Cardiac muscle cell (in vitro differentiated cells and primary cell): ENCODE data around the gene LRFN2. TPM values are rescaled to one million over a fixed set of nuclear protein-coding genes. Genes with fewer than 3 reads are reported as not detected.

Source experiments
- DNase-seq, 2 donors: peaks; one replicate each; pipeline versions ENCODE4 v3.0.0 to v3.0.0-alpha.2; 2010 to 2017; ENCODE audit warnings: low read depth in 1 of 2, low spot score in 1 of 2
- H3K27ac ChIP-seq: fragments of 200-600 bp; sonication (generic); 2 replicates; pipeline ENCODE4 v1.5.1; 2016
- H3K27me3 ChIP-seq: fragments of 200-600 bp; sonication (generic); 2 replicates; pipeline ENCODE4 v1.6.0; 2016; ENCODE audit warnings: control low read depth
- H3K36me3 ChIP-seq: fragments of 200-600 bp; sonication (generic); 2 replicates; pipeline ENCODE4 v1.5.1; 2016; ENCODE audit warnings: control low read depth
- H3K4me1 ChIP-seq: fragments of 200-600 bp; sonication (generic); 2 replicates; pipeline ENCODE4 v1.8.1; 2017; ENCODE audit warnings: low read depth, mild to moderate bottlenecking, mixed run types
- H3K4me3 ChIP-seq: fragments of 200-600 bp; sonication (generic); 2 replicates; pipeline ENCODE4 v1.5.1; 2016; ENCODE audit warnings: mild to moderate bottlenecking
- H3K9me3 ChIP-seq: fragments of 200-600 bp; sonication (generic); 2 replicates; pipeline ENCODE4 v1.5.1; 2017; ENCODE audit warnings: low read depth, mild to moderate bottlenecking, control low read depth
- CTCF ChIP-seq: IDR thresholded peaks from 2 replicates; pipeline ENCODE4 v1.5.1; 2012; ENCODE audit warnings: low read depth, mild to moderate bottlenecking, low read length
- polyA plus RNA-seq: library from polyadenylated mRNA; unstranded; fragments of >200 nt; fragmentation: Nextera tagmentation; extraction: Ambion mirVana; gene quantifications from 2 replicates; pipeline ENCODE4 v1.2.1, GENCODE V29; 2016
- total RNA-seq: library from RNA; depleted of rRNA; stranded (reverse); fragments of >200 nt; gene quantifications from 2 replicates; pipeline ENCODE4 v1.2.3, GENCODE V29; 2016

Gene LRFN2
- total and polyA plus RNA-seq, 2 experiments from 2014 or later, result 0.15 TPM; not detected in 1

DNA sequence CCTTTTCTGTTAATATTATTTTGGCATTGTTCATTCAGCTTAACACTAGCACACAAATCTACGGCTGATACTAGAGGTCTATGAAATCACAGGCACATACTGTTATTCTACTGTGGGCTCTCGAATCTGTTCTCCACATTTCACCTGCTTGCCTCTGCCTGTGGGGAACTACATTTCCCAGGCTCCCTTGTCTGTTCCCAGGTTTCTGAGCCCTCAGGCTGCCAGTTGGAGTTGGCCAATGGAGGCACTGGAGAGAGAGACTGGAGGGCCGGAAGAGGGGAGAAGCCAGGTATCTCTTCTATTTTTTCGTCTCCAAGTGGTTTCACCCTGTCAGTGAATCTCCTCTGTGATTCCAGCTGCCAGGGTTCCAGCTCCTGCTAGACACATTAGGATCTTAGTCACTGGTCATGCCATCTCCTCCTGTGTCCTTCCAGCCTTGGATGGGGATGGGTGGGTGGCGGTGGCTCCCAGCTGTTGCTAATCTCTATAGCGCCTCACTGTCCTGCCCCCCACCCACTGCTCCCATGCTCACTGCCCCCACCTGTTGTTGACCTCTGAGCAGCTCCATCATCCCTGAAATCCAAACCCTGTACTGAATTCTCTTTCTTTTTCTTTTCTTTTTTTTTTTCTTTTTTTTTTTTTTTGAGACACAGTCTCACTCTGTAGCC is 188.2 kb downstream of the LRFN2 start:
- Histone ChIP-seq H3K9me3 (no peaks in the 10 kb centered on the region), H3K4me3 (no peak overlapping the region), H3K36me3 (no peaks in the 10 kb centered on the region), H3K4me1 (no peaks in the 10 kb centered on the region), H3K27me3 (no peaks in the 10 kb centered on the region), H3K27ac (no peak overlapping the region)
- TF ChIP-seq CTCF, result no peak
- no peak for DNase-seq

- Histone ChIP-seq H3K4me3 (no peak overlapping the region), H3K27ac (no peak overlapping the region), H3K36me3 (no peaks in the 10 kb centered on the region), H3K4me1 (no peaks in the 10 kb centered on the region), H3K27me3 (no peaks in the 10 kb centered on the region), H3K9me3 (no peaks in the 10 kb centered on the region)
- no peak for TF ChIP-seq CTCF
- DNase-seq, result no peak
These were observed 189.0 kb downstream of the LRFN2 start for GRCh38 chr6:40398034-40398691.

DNA sequence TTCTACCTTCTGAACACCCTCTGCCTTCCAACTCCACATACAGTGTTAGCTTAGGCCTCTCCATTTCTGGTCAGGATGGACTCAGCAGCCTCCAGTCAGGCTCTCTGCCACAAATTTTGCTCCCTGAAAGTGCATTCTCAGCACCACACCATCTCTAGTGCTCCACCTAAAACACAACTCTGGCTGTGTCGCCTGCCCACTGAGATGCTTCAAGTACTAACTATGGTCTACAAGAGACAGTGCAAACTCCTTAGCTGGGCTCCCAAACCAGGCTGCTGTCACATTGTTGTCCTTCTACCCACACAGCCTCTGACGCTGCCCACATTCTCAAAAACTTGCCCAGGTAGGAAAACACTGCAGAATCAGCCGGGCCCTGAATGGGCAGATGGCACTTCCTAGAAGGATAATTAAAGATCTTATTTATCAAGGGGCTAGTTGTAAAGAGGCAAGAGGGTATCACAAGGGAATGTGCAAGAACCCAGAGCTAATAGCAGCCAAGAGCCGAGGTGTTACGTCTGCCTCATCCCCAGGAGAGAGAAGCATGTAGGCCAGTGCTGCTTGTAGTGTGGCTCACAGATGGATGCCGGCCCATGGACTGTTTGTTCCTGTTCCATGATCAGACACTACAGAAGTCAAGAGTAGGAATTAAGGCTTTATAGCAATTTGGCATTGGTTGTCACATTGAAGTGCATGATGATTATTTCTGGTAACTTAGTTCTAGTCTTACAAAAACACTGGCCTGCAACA is 189.7 kb downstream of the LRFN2 start:
- Histone ChIP-seq H3K4me1 (no peaks in the 10 kb centered on the region), H3K27ac (no peak overlapping the region), H3K9me3 (no peaks in the 10 kb centered on the region), H3K4me3 (no peak overlapping the region), H3K36me3 (no peaks in the 10 kb centered on the region), H3K27me3 (no peaks in the 10 kb centered on the region)
- no peak for TF ChIP-seq CTCF
- no peak for DNase-seq

- no peaks in the 10 kb centered on the region for H3K36me3 ChIP-seq
- no peaks in the 10 kb centered on the region for H3K9me3 ChIP-seq
- TF ChIP-seq CTCF, result no peak
- no peaks in the 10 kb centered on the region for H3K4me1 ChIP-seq
- H3K27me3 ChIP-seq, result peaks cover under 1% of the 10 kb centered on the region
- H3K4me3 ChIP-seq, result no peak overlapping the region
- DNase-seq, result no peak
- H3K27ac ChIP-seq, result no peak overlapping the region
These were observed 191.5 kb downstream of the LRFN2 start for GRCh38 chr6:40395698-40396076.

DNA sequence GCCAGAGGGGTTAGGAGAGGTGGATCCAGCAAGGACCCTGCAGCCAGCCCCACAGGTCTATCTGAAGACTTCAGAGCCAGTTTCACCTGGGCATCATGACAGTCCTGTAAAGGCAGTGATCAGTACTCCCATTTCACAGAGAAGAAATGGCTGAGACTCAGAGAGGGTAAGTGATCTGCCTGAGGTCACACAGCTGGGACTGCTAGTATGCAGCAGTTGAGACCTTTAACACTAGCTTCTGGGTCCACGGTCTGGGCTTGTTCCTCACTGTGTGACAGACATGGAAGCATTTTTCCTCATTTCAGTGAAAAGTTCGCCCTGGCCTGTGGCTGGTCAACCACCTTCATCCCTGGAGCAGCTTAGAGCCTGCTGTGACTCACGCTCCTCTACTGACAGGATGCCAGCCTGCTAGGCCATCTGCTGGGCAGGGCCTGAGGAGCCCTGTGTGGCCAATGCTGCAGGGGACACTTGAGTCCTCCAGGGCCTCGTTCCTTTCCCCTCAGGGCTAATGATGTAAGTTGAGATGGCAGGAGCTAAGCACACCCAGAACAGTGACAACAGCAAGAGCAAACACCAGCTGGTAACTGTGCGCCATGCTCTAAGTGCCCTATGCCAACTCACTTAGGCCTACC is 192.0 kb downstream of the LRFN2 start:
- H3K27ac ChIP-seq, result no peak overlapping the region
- no peaks in the 10 kb centered on the region for H3K36me3 ChIP-seq
- no peak for DNase-seq
- H3K4me3 ChIP-seq, result no peak overlapping the region
- peaks cover 5% of the 10 kb centered on the region for H3K27me3 ChIP-seq
- no peak for TF ChIP-seq CTCF
- no peaks in the 10 kb centered on the region for H3K4me1 ChIP-seq
- no peaks in the 10 kb centered on the region for H3K9me3 ChIP-seq
